Cardiac atrium fibroblast (primary cell): ENCODE data around the gene MRPL12. TPM values are rescaled to one million over a fixed set of nuclear protein-coding genes. Genes with fewer than 3 reads are reported as not detected.

Experiments used
- total RNA-seq: library from RNA; depleted of rRNA; stranded (reverse); fragments of >200 nt; gene quantifications from 2 replicates; pipeline ENCODE4 v1.2.3, GENCODE V29; 2015

Gene MRPL12
- 45.7 and 65.5 TPM in 2 replicates for total RNA-seq

GRCh38 chr17:81702934-81703746 is at the start of gene MRPL12:
MRPL12 (plus strand) TSS chr17:81703367; CDS start chr17:81703502, 135 bp downstream.

GRCh38 chr17:81656118-81656743 is 46.9 kb upstream of the MRPL12 start, which contains the start of gene PDE6G:
PDE6G (minus strand) TSS chr17:81656542; CDS start chr17:81653305, 3,237 bp downstream.

GRCh38 chr17:81666342-81667191 is 36.6 kb upstream of the MRPL12 start, which contains the start of the genes CCDC137 and OXLD1:
CCDC137 (plus strand) TSS chr17:81666737; CDS start chr17:81666767, 30 bp downstream.
OXLD1 (minus strand) TSS chr17:81666605; CDS start chr17:81666577, 28 bp downstream.

GRCh38 chr17:81683584-81684441 is 19.4 kb upstream of the MRPL12 start, which contains the start of the genes ARL16 and HGS:
ARL16 (minus strand) TSS chr17:81683797; CDS start chr17:81683753, 44 bp downstream.
HGS (plus strand) TSS chr17:81684011; CDS start chr17:81684067, 56 bp downstream.

GRCh38 chr17:81711814-81712467 is 8.8 kb downstream of the MRPL12 start, which contains the start of gene SLC25A10:
SLC25A10 (plus strand) TSS chr17:81712284; CDS start chr17:81712427, 143 bp downstream.

Other genes with a start within 250 kb of the MRPL12 start
- gene ACTG1, start 190.6 kb upstream of the MRPL12 start, total RNA-seq: 7,251 and 10,875 TPM in 2 replicates
- gene FSCN2, start 175.0 kb upstream of the MRPL12 start, total RNA-seq: 1.6 TPM in 1 of 2 replicates, not detected in the other
- 25.3 and 34.7 TPM in 2 replicates for gene FAAP100, start 151.0 kb upstream of the MRPL12 start, total RNA-seq
- gene NPLOC4, start 66.3 kb upstream of the MRPL12 start, total RNA-seq: 47.5 and 50.4 TPM in 2 replicates
- gene TSPAN10, start 66.2 kb upstream of the MRPL12 start, total RNA-seq: 0.49 and 0.72 TPM in 2 replicates
- gene PDE6G, start 46.8 kb upstream of the MRPL12 start, total RNA-seq: not detected in 2 replicates
- gene OXLD1, start 36.8 kb upstream of the MRPL12 start, total RNA-seq: 52.0 and 55.6 TPM in 2 replicates
- gene CCDC137, start 36.6 kb upstream of the MRPL12 start, total RNA-seq: 10.9 and 30.5 TPM in 2 replicates
- gene ARL16, start 19.6 kb upstream of the MRPL12 start, total RNA-seq: 41.5 and 45.0 TPM in 2 replicates
- 74.9 and 84.9 TPM in 2 replicates for gene HGS, start 19.4 kb upstream of the MRPL12 start, total RNA-seq
- gene SLC25A10, start 8.9 kb downstream of the MRPL12 start, total RNA-seq: 11.8 and 12.3 TPM in 2 replicates
- gene GCGR, start 100.8 kb downstream of the MRPL12 start, total RNA-seq: not detected in 2 replicates
- gene MCRIP1, start 129.9 kb downstream of the MRPL12 start, total RNA-seq: 79.1 and 107 TPM in 2 replicates
- not detected in 2 replicates for gene PPP1R27, start 131.7 kb downstream of the MRPL12 start, total RNA-seq
- 3,334 and 3,459 TPM in 2 replicates for gene P4HB, start 157.2 kb downstream of the MRPL12 start, total RNA-seq
- gene ARHGDIA, start 168.0 kb downstream of the MRPL12 start, total RNA-seq: 303 and 339 TPM in 2 replicates
- 55.6 and 108 TPM in 2 replicates for gene ALYREF, start 188.2 kb downstream of the MRPL12 start, total RNA-seq
- 195 and 225 TPM in 2 replicates for gene ANAPC11, start 188.4 kb downstream of the MRPL12 start, total RNA-seq
- 6.6 TPM in 1 of 2 replicates, not detected in the other for gene NPB, start 198.9 kb downstream of the MRPL12 start, total RNA-seq
- 28.3 and 50.5 TPM in 2 replicates for gene PCYT2, start 208.0 kb downstream of the MRPL12 start, total RNA-seq
- 13.1 and 14.3 TPM in 2 replicates for gene SIRT7, start 214.8 kb downstream of the MRPL12 start, total RNA-seq
- 12.8 and 18.1 TPM in 2 replicates for gene MAFG, start 224.4 kb downstream of the MRPL12 start, total RNA-seq
- 155 and 219 TPM in 2 replicates for gene PYCR1, start 233.9 kb downstream of the MRPL12 start, total RNA-seq
- not detected in 2 replicates for gene MYADML2, start 243.9 kb downstream of the MRPL12 start, total RNA-seq